Measurements from ENCODE around the gene CCDC88C.

GRCh38 chr14:91245029-91245428, 172.6 kb downstream of the CCDC88C start:
- TF ChIP-seq CTCF (IDR thresholded peaks at IDR 0.05; ENCODE audit: extremely low read depth in 1 of 2, insufficient read depth in 1 of 2, low read depth in 1 of 2, low read length in 2 of 2) (no peak), MAX (IDR thresholded peaks at IDR 0.05; ENCODE audit: insufficient read depth, insufficient read length) (no peak), EZH2 (IDR thresholded peaks at IDR 0.05; ENCODE audit: borderline replicate concordance, low read depth, low read length, severe bottlenecking) (no peak), POLR2AphosphoS5 (IDR thresholded peaks at IDR 0.05; ENCODE audit: insufficient read depth, low read depth, low read length) (no peak)

All from endothelial cell of umbilical vein (primary cell).